HG02623 (cell line): Measurements from ENCODE around the gene ZNF599.
"Not testable (repeated sequence)": the region's sequence is repeated elsewhere in the genome, so short reads cannot be mapped to it uniquely, and the experiment has no call there.

ENCODE experiments used
- ATAC-seq: cut with Tn5 transposase; IDR thresholded peaks from one replicate; pipeline ENCODE4 v1.9.1; 2021; ENCODE audit warnings: moderate library complexity; ENCODE audit not compliant: unreplicated experiment

Gene ZNF599

DNA sequence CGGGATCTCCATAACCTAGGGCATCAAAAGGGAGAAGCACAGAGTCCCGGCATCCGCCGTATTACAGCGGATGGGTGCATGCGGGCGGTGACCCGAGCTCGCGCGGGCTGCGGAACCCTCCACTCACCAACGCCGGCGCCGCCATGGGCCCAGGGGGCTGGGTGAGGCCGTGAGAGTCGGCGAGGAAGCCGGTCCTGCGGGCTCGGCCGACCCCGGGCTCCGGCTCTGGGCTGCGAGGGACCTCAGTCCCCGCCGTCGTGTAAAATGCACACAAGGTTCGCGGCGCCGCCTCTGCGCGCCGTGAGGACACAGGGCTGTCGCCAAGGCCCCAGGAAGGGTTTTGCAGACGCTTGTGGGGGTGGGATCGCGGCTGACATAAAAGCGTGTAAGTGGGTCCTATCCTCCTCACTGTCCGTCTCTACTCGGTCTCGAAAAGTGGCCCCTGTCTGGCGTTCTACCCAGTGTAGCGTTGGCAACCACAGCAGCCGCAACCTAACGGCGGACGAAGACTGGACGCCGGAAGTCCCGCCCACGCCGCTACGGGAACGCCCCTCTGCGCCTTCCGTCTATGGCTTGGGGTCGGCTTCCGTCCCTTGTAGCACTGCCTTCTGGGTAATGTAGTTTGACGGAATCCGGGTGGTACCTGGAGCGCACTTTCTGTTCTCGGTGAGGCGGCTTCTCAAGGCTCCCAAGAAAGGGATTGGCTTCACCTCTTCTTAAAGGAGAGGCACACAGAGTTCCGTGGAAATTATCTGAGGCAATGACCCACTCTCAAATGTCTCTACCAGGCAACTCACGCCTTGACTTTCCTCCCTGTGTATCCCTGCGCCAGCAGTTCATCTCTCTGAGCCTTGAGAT lies at the start of gene ZNF599:
ZNF599 (minus strand) TSS at position 519 of the 858 bp plus-strand sequence; CDS start at position 145, 374 bp downstream.
- ATAC-seq: peak; percentile 94

DNA sequence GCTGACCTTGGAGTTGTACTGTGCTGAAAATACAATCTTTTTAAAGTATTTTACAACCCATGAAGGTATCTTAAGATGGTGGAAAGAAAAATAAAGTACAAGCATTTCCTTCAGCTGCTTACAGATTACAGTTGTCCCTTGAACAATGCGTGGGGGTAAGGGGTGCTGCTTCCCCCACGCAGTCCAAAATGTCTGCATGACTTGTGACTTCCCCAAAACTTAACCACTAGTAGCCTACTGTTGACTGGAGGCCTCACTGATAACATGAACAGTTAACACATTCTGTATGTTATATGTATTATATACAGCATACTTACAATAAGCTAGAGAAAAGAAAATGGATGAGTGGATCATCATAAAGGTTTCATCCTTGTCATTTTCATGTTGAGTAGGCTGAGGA lies 45.3 kb upstream of the ZNF599 start:
- no peak for ATAC-seq

- ATAC-seq: no peak
These were observed 43.7 kb upstream of the ZNF599 start for GRCh38 chr19:34816708-34817107.

GRCh38 chr19:34808566-34808965 lies 35.6 kb upstream of the ZNF599 start:
- no peak for ATAC-seq

DNA sequence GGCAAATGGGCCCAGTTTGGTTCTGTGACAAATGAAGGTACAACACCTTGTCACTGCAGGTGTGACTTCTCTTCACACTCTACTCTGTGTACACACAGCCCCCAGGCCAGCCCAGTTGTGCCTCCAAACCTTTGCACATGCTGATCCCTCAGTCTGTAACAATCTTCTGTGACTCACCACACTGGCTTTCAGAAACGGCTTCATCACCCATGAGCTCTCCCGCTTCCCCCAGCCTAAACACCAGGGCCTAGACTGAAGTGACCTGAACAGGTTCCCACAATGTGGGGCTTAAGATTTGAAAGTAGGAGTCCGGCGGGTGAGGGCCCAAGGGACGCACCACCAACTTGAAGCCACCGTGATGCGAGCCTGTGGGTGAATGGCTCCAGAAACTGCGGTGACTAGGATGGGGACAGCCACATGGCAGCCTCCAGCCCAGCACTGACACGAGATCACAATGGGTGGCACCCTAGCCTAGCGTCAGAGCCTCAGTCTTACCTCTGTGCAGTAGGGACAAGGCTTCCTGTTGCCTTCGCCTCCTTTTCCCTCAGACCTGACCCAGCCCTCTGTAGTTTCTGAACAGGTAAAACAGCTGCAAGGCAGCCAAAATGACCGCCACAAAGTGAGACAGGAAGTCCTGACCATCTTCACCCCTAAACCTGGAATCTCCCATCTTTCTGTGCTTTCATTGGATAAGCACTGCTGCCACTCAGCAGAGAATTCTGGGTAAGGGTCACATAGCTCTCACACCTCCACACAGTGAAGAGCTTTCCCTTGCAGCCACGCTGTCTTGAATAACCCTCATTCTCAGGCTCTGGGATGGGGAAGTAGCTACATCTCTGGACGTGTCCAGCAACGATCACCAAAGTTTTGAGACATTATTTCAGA lies 34.2 kb upstream of the ZNF599 start:
- no peak for ATAC-seq

- no peak for ATAC-seq
These were observed 31.1 kb upstream of the ZNF599 start for GRCh38 chr19:34804115-34804514.

GRCh38 chr19:34796953-34797352 lies 23.9 kb upstream of the ZNF599 start:
- not testable (repeated sequence) for ATAC-seq

DNA sequence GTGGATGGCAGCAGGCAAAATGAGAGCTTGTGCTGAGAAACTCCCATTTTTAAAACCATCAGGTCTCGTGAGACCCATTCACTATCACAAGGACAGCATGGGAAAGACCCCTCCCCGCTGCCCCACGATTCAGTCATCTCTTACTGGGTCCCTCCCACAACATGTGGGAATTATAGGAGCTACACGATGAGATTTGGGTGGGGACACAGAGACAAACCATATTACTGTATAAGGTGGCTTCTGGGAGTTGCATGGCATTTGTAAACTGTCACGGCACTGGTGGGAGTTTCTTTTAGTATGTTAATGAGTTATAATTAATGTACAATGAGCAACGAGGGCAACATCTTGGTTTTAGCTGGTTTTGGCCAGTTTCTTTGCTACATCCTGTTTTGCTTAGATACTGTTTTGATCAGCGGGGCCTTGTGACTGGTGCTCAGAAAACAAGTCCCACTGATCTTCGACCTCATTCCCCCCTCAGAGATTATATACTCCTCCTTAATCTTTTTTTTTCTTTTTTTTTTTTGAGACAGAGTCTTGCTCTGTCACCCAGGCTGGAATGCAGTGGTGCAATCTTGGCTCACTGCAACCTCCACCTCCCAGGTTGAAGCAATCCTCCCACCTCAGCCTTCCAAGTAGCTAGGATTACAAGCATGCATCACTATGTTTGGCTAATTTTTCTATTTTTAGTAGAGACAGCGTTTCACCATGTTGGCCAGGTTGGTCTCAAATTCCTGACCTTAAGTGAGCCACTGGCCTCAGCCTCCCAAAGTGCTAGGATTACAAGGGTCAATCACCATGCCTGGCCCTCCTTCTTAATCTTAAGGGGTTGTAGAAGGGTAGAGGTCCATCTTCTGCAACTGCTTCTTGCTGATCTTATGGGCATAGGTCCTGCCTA lies 21.3 kb upstream of the ZNF599 start:
- no peak for ATAC-seq

DNA sequence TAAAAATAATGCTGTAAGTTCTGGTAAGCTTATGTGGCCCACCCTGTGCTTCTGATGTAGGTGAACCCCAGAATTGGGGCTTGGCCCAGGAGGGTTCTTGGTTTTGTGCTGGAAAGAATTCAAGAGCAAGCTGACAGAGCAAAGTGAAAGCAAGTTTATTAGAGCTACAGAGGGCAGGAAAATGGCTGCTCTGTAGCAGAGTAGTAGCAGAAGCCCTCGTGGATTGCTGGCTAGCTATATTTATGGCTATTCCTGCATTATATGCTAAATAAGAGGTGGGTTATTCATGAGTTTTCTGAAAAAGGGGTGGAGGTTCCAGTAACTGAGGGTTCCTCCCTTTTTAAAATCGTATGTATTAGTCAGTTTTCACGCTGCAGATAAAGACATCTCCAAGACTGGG lies 20.6 kb upstream of the ZNF599 start:
- no peak for ATAC-seq

- ATAC-seq: no peak
These were observed 15.1 kb upstream of the ZNF599 start for GRCh38 chr19:34788074-34788473.

- no peak for ATAC-seq
These were observed 14.2 kb upstream of the ZNF599 start for GRCh38 chr19:34787059-34787824.

DNA sequence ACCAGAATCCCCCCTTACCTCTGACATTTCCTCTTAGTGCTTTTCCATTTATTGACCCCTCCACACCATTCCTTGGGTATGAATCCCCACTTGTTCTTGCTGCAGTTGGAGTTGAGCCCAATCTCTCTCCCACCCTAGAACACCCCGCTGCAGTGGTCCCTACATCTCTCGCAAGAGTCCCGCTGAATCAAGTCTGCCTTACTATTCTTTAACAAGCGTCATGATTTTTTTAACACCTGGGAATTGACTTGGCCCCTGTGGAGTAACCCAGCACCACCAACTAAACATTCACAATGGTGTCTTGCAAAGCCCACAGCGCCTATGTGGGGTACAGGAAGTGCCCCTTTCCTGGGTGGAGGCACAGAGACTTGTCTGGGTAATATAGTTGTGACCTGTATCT lies 13.2 kb upstream of the ZNF599 start:
- ATAC-seq: no peak

DNA sequence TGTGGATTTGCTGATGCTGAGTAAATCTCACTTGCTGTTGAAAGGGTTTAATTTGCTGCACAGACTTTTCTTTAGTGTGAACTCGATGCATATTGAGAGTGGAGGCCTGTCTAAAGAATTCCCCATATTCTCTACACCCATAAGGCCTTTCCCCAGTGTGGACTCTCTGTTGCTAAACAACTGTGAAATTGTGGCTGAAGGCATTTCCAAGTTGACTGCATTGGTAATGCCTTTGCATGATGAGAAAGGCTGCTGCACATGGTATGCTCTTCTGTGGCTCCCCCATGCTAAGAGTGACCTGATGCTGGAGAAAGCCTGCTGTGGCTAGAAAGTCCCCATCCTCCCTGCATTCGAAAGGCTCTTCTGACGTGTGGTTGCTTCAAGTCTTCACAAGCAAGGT lies 6.6 kb upstream of the ZNF599 start:
- no peak for ATAC-seq

DNA sequence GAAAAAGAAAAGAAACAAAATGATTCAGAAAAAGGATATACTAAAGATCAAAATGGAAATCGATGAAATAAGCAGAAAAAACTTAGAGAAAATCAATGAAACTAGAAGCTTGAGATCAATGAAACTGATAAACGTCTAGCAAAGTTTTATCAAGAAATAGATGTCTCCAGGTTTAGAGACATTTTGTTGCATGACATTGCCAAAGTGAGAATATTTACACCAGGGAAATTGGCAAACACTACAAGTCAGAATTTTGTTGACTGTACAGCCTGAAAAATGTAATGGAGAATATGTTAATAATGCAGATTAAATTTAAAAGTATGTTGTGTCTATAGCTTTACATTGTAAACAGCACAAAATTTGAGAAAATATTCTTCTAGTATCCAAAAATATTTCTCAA lies 5.3 kb upstream of the ZNF599 start:
- no peak for ATAC-seq

- no peak for ATAC-seq
These were observed 1.8 kb upstream of the ZNF599 start for GRCh38 chr19:34774857-34775256.

GRCh38 chr19:34773555-34773864 lies 495 bp upstream of the ZNF599 start:
- ATAC-seq: no peak

DNA sequence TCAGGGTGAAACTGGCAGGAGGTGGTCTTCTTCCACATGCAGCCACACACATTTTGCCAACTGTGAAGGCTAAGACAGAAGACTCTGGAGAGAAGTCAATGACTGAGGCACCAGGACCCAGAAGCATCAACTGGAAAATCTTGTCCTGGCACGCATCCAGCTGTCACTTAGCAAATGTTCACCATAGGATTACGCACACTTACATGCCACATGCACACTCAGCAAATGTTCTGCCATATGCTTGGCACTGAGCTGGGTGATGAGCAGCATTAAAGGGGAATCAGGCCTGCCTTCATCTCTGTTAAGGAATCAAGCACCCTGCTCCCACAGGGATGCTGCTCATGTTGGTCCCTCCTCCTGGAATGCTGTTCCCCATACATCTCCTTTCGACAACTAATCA lies 5.1 kb downstream of the ZNF599 start:
- ATAC-seq: no peak

- no peak for ATAC-seq
These were observed 6.6 kb downstream of the ZNF599 start for GRCh38 chr19:34766386-34766785.

DNA sequence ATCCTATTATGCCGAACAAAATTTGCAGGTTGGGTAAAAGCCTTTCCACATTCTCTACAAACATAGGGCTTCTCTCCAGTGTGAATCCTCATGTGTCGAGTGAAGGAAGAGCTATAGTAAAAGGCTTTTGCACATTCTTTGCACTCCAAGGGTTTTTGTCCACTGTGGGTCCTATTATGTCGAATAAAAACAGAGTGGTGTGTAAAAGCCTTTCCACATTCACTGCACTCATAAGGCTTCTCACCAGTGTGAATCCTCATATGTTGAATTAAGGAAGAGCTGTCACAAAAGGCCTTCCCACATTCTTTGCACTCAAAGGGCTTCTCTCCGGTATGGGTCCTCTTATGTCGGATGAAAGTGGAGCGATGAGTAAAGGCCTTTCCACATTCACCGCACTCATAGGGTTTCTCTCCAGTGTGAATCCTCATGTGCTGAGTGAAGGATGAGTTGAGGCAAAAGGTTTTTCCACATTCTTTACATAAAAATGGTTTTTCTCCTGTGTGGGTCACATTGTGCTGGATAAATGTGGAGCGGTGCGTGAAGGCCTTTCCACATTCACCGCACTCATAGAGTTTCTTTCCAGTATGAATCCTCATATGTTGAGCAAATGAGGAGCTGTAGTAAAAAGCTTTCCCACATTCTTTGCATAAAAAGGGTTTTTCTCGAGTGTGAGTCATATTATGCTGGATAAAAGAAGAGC lies 13.6 kb downstream of the ZNF599 start:
- no peak for ATAC-seq

- no peak for ATAC-seq
These were observed 15.6 kb downstream of the ZNF599 start for GRCh38 chr19:34757441-34757840.
